ENCODE measurements around the gene JAKMIP1. TPM values are rescaled to one million over a fixed set of nuclear protein-coding genes. Genes with fewer than 3 reads are reported as not detected.
"Not testable (repeated sequence)": the region's sequence is repeated elsewhere in the genome, so short reads cannot be mapped to it uniquely, and the experiment has no call there.

The JAKMIP1 gene
- total RNA-seq, 1 experiment from 2014 or later, result not detected

DNA sequence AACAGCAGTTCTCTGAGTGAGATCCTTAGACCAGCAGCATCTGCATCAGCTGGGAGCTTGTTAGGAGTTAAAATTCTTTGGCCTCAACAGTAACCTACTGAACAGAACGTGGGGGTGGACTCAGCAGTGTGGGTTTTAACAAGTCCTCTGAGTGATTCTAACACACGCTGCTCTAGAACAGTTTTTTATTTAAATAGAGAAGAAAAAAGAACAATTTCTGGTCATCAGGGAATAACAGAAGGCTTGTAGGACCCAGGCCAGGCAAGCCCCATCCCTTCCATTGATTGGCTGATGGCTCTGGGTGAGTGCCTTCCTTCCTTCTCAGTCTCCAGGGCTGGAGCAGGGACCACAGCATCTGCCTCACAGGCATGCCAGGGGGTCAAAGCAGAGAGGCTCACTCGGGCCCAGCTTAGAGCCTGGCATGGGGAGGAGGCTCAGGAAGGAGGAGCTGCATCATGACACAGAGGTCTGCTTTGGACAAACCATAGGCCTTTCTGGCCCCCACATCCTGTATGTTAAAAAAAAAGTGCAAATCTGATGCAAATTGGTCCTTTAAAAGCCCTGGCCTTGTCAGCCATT is 56.7 kb downstream of the JAKMIP1 start:
- H3K27me3 ChIP-seq, result no peaks in the 10 kb centered on the region
- H3K9me3 ChIP-seq, result no peaks in the 10 kb centered on the region
- H3K36me3 ChIP-seq, result no peaks in the 10 kb centered on the region
- no peak overlapping the region for H3K4me3 ChIP-seq
- DNase-seq, result no peak

DNA sequence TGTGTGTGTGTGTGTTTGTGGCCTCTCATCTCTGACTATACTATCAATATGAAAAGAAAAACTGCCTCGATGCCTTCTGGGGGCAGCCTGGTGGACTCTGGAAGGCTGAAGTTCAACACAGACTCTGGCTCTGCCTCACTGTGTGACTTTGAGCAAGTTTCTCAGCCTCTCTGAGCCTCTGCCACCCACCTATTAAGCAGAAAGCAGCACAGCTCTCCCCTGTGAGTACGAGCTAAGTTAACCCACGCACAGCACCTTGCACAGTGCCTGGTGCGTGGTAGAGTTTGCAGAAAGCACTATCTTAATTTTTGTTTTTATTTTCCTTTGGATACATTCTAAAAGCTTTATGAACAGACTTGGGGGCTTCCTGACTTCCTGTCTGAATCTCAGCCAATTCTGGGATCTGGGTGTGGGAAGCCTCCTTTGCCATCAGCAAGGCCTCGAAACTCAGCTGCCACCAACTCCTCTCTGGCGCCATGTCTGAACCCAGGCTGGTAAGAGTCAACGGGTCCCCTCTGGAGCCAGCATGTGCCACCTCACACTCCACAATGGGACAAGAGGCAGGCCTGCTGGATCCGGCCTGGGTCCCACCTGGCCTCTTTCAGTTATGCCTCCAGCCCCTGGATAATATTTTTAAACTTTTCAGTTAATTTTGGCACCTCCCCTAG is 57.3 kb downstream of the JAKMIP1 start:
- no peak for DNase-seq
- H3K27me3 ChIP-seq, result no peaks in the 10 kb centered on the region
- H3K9me3 ChIP-seq, result no peaks in the 10 kb centered on the region
- no peaks in the 10 kb centered on the region for H3K36me3 ChIP-seq
- no peak overlapping the region for H3K4me3 ChIP-seq

- DNase-seq, result no peak
- H3K4me3 ChIP-seq, result no peak overlapping the region
These were observed 57.8 kb downstream of the JAKMIP1 start for GRCh38 chr4:6142511-6142910.

GRCh38 chr4:6141554-6141953 is 58.8 kb downstream of the JAKMIP1 start:
- no peaks in the 10 kb centered on the region for H3K27me3 ChIP-seq
- H3K36me3 ChIP-seq, result no peaks in the 10 kb centered on the region
- no peak overlapping the region for H3K4me3 ChIP-seq
- DNase-seq, result no peak
- H3K9me3 ChIP-seq, result no peaks in the 10 kb centered on the region

More at GRCh38 chr4:6142511-6142910, 57.8 kb downstream of the JAKMIP1 start:
- H3K36me3 ChIP-seq, result no peaks in the 10 kb centered on the region
- no peaks in the 10 kb centered on the region for H3K27me3 ChIP-seq
- H3K9me3 ChIP-seq, result no peaks in the 10 kb centered on the region

DNA sequence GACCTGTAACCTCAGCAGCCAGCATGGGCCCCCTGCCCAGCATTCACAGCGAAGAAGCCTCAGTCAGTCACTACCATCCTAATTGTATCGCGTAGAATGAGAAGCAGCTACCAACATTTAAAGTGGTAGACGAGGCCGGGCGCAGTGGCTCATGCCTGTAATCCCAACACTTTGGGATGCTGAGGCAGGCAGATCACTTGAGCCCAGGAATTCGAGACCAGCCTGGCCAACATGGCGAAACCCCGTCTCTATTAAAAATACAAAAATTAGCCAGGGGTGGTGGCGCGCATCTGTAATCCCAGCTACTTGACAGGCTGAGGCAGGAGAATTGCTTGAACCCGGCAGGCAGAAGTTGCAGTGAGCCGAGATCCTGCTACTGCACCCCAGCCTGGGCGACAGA is 59.3 kb downstream of the JAKMIP1 start:
- H3K9me3 ChIP-seq, DNase-seq, H3K36me3 ChIP-seq, H3K27me3 ChIP-seq, H3K4me3 ChIP-seq: not testable (repeated sequence)

DNA sequence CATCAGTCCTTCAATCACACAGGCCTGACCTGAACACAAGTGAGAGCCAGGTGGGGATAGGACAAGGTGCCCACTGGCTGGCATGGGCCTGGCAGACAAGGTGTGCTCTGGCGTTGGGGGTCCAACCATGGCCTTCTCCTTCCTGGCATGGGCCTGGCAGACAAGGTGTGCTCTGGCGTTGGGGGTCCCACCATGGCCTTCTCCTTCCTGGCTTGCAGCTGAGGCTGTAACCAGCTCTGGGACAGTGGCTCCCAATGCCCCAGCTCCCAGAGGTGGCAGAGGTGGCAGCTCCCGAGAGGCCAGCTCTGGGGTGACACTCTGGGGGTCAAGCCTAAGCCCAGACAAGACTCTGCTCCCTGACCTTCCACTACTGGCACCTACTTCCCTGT is 62.6 kb downstream of the JAKMIP1 start:
- no peak for DNase-seq
- Histone ChIP-seq H3K36me3 (no peaks in the 10 kb centered on the region), H3K4me3 (no peak overlapping the region)

DNA sequence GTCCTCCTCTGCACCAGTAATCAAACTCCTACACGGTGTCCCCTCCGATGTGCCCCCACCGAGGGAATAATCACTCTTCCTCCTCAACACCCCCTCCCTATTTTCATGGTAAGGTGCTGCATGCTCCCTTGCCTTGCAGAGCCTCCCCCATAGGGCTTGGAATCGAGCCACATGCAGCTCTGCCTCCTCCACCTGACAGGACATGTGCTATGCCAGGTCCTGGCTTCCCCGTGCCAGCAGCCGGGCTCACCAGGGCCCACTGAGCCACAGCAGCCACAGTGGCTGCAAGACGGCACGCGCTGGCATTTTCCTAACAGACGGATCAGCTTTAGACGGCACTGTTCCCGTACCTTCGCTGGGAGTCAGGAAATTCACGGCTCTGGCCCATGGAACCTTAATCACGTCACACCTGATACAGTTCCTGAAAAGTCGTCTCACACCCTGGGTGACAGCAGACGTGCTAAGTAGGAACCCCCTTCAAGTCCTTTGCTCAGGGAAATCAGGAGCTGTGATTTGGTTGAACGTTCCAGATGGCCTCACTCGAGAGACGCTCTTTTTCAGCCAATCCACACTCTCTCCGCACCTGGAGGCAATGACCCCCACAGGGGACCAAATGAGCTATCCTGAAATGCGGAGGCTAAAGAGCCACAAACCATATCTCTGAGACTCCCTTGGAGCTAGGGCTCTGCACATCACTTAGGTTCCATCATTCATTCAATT is 63.2 kb downstream of the JAKMIP1 start:
- DNase-seq, result no peak
- Histone ChIP-seq H3K4me3 (no peak overlapping the region), H3K27me3 (no peaks in the 10 kb centered on the region), H3K9me3 (no peaks in the 10 kb centered on the region), H3K36me3 (no peaks in the 10 kb centered on the region)

More for the DNA sequence above, 62.6 kb downstream of the JAKMIP1 start:
- no peaks in the 10 kb centered on the region for H3K27me3 ChIP-seq
- H3K9me3 ChIP-seq, result no peaks in the 10 kb centered on the region

GRCh38 chr4:6134612-6135220 is 65.6 kb downstream of the JAKMIP1 start:
- peak; percentile 8 for DNase-seq
- Histone ChIP-seq H3K4me3 (no peak overlapping the region), H3K27me3 (no peaks in the 10 kb centered on the region), H3K9me3 (no peaks in the 10 kb centered on the region), H3K36me3 (no peaks in the 10 kb centered on the region)

GRCh38 chr4:6132716-6133115 is 67.6 kb downstream of the JAKMIP1 start:
- DNase-seq, result no peak
- Histone ChIP-seq H3K27me3 (no peaks in the 10 kb centered on the region), H3K36me3 (no peaks in the 10 kb centered on the region)

GRCh38 chr4:6128221-6128850 is 72.0 kb downstream of the JAKMIP1 start:
- no peaks in the 10 kb centered on the region for H3K36me3 ChIP-seq
- no peak overlapping the region for H3K4me3 ChIP-seq
- H3K27me3 ChIP-seq, result no peaks in the 10 kb centered on the region
- DNase-seq, result no peak
- H3K9me3 ChIP-seq, result no peaks in the 10 kb centered on the region

More at GRCh38 chr4:6132716-6133115, 67.6 kb downstream of the JAKMIP1 start:
- Histone ChIP-seq H3K4me3 (no peak overlapping the region), H3K9me3 (no peaks in the 10 kb centered on the region)

- H3K36me3 ChIP-seq, result no peaks in the 10 kb centered on the region
- H3K9me3 ChIP-seq, result no peaks in the 10 kb centered on the region
- no peaks in the 10 kb centered on the region for H3K27me3 ChIP-seq
- DNase-seq, result no peak
- no peak overlapping the region for H3K4me3 ChIP-seq
These were observed 73.2 kb downstream of the JAKMIP1 start for GRCh38 chr4:6126971-6127745.

DNA sequence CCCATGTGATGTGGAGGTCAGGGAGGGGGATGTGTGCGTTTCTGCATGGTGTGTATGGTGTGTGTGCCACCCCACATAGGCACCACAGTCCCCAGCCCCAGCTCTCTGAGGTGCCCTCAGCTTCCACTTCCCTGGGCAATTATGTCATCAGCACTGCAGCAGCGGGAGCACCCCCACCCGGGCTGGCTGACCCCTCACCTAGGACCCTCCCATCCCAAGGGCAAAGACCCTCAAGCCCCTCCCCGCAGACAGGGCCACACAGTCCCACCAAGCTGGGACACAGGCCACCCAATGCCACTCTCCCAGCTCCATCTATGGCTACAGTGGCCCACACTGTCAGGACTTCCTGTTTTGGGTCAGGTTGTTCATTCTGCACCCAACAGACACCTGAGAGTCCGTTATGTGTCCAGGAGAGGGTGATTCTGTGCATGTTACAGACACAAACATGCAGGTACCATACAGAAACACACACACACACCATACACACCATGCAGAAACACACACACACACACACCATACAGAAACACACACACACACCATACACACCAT is 75.2 kb downstream of the JAKMIP1 start:
- Histone ChIP-seq H3K9me3 (no peaks in the 10 kb centered on the region), H3K27me3 (no peaks in the 10 kb centered on the region), H3K4me3 (no peak overlapping the region), H3K36me3 (no peaks in the 10 kb centered on the region)
- DNase-seq, result no peak

DNA sequence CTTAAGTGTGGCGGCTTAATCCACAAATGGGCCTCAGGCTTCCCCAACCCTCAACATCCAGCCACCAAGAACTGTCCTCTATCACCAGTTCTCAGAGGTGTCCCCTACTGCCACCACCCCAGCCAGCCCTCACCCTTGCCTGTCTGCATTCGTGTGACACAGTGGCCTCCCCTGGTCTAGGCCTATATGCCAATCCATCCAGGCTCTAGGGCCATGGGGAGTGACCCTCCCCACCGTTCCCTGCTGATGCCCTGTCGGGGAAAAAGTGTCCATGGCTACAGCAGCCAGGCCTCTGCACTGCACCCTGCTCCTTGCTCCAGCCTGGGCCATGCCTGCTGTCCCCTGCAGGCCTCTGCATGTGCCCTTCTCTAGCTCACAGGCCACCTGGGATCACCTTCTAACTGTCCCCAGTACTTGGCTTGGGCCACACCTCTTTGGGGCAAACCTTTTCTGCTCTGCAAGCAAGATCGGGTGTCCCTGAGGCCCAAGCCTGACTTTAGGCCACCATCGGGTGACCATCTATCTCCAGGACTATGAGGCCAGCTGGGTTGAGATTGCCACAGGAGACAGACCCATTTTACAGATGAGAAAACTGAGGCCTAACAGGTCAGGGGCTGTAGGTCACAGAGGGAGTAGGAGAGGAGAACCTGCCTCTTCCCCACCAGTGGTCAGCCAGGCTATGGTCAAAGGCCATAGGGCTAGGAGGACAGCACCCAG is 75.8 kb downstream of the JAKMIP1 start:
- Histone ChIP-seq H3K27me3 (no peaks in the 10 kb centered on the region), H3K9me3 (no peaks in the 10 kb centered on the region), H3K36me3 (no peaks in the 10 kb centered on the region), H3K4me3 (no peak overlapping the region)
- DNase-seq, result no peak

DNA sequence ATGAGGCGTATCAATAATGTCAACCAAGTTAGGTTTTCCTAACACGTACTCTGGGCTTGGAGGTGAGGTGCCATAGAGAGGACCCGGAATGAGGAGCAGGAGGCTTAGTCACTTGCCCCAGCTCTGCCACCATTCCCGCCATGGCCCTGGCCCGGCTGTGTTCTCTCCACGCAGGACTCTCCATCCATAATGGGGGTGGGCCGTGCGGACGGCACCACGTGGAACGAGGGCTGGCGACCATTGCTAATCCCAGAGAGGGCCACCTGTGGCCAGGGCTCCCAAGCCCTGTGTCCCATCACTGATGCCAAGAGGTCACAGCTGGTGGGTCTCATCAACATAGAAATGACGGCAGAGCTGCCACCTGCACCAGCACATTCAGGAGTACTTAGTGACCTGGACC is 76.4 kb downstream of the JAKMIP1 start:
- no peak for DNase-seq
- no peaks in the 10 kb centered on the region for H3K9me3 ChIP-seq
- H3K4me3 ChIP-seq, result no peak overlapping the region
- no peaks in the 10 kb centered on the region for H3K27me3 ChIP-seq
- no peaks in the 10 kb centered on the region for H3K36me3 ChIP-seq

DNA sequence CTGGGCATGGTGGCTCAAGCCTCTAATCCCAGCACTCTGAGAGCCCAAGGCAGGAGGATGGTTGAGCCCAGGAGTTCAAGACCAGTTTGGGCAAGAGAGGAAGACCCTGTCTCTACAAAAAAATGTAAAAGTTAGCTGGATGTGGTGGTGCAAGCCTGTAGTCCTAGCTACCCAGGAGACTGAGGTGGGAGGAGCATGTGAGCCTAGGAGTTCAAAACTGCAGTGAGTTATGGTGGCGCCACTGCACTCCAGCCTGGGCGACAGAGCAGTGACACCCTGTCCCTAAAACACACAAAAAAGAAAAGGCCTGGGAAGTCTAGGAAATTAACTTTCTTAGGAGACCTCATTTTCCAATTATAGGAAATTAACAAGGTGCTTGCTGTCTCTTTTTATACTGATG is 76.8 kb downstream of the JAKMIP1 start:
- H3K27me3 ChIP-seq, result no peaks in the 10 kb centered on the region
- no peak for DNase-seq
- no peaks in the 10 kb centered on the region for H3K36me3 ChIP-seq
- no peaks in the 10 kb centered on the region for H3K9me3 ChIP-seq
- no peak overlapping the region for H3K4me3 ChIP-seq

DNA sequence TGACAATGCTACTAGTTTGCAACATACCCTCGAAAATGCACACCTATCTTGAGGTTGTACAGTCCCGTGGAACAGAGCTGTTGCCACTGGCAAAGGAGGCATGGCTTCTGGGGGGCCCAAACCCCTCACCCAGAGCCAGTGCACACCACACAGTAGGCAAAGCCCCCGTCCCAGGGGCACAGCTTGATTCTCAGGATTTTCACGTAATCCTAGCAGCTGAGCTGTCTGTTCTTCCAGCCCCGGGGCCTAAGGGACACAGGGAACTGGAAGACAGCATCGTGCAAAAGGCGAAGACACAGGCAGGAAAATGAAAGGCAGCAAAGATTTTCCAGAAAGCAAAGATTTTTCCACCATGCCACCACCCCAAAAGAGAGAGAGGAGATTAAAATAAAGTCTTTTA is 77.2 kb downstream of the JAKMIP1 start:
- Histone ChIP-seq H3K36me3 (no peaks in the 10 kb centered on the region), H3K27me3 (no peaks in the 10 kb centered on the region), H3K4me3 (no peak overlapping the region), H3K9me3 (no peaks in the 10 kb centered on the region)
- no peak for DNase-seq

All from MG63 (cell line).